GM21825 (cell line): ENCODE results near the gene ANKRD24.
"Not testable (repeated sequence)": the region's sequence is repeated elsewhere in the genome, so short reads cannot be mapped to it uniquely, and the experiment has no call there.

Source experiments
- ATAC-seq: cut with Tn5 transposase; IDR thresholded peaks from one replicate; pipeline ENCODE4 v1.9.1; 2021; ENCODE audit warnings: mild to moderate bottlenecking, moderate library complexity; ENCODE audit not compliant: unreplicated experiment

ANKRD24 gene

GRCh38 chr19:4230237-4230636 lies 47.7 kb downstream of the ANKRD24 start:
- not testable (repeated sequence) for ATAC-seq

GRCh38 chr19:4231521-4231920 lies 49.0 kb downstream of the ANKRD24 start:
- ATAC-seq = not testable (repeated sequence)

- ATAC-seq = not testable (repeated sequence)
Measured at GRCh38 chr19:4232139-4232538, 49.6 kb downstream of the ANKRD24 start.

GRCh38 chr19:4232614-4233281 lies 50.3 kb downstream of the ANKRD24 start:
- no peak for ATAC-seq

- no peak for ATAC-seq
Measured at GRCh38 chr19:4233282-4233853, 50.9 kb downstream of the ANKRD24 start.

- ATAC-seq = no peak
Measured at GRCh38 chr19:4234142-4234861, 51.8 kb downstream of the ANKRD24 start.

GRCh38 chr19:4234862-4235201 lies 52.3 kb downstream of the ANKRD24 start:
- no peak for ATAC-seq

- not testable (repeated sequence) for ATAC-seq
Measured at GRCh38 chr19:4237510-4237909, 55.0 kb downstream of the ANKRD24 start.

GRCh38 chr19:4238831-4239230 lies 56.3 kb downstream of the ANKRD24 start:
- ATAC-seq = no peak

GRCh38 chr19:4241824-4242430 lies 59.4 kb downstream of the ANKRD24 start:
- ATAC-seq = no peak

GRCh38 chr19:4245938-4246337 lies 63.4 kb downstream of the ANKRD24 start:
- not testable (repeated sequence) for ATAC-seq

GRCh38 chr19:4246767-4247593 lies 64.5 kb downstream of the ANKRD24 start, which contains the start of gene YJU2:
YJU2 (plus strand) TSS chr19:4247080; CDS start chr19:4247147, 67 bp downstream.
- peak; percentile 80 for ATAC-seq

- no peak for ATAC-seq
Measured at GRCh38 chr19:4256563-4256962, 74.1 kb downstream of the ANKRD24 start.

GRCh38 chr19:4257025-4257424 lies 74.5 kb downstream of the ANKRD24 start:
- no peak for ATAC-seq

- ATAC-seq = no peak
Measured at GRCh38 chr19:4258181-4258580, 75.7 kb downstream of the ANKRD24 start.

GRCh38 chr19:4260613-4261191 lies 78.2 kb downstream of the ANKRD24 start:
- no peak for ATAC-seq

GRCh38 chr19:4264812-4265211 lies 82.3 kb downstream of the ANKRD24 start:
- no peak for ATAC-seq

- no peak for ATAC-seq
Measured at GRCh38 chr19:4266253-4267000, 83.9 kb downstream of the ANKRD24 start.

- ATAC-seq = no peak
Measured at GRCh38 chr19:4267101-4267900, 84.8 kb downstream of the ANKRD24 start.
